ENCODE results near the gene PROSER1. TPM values are rescaled to one million over a fixed set of nuclear protein-coding genes. Genes with fewer than 3 reads are reported as not detected.

Gene PROSER1
- total RNA-seq, 1 donor from 2014 or later = 35.6 TPM

DNA sequence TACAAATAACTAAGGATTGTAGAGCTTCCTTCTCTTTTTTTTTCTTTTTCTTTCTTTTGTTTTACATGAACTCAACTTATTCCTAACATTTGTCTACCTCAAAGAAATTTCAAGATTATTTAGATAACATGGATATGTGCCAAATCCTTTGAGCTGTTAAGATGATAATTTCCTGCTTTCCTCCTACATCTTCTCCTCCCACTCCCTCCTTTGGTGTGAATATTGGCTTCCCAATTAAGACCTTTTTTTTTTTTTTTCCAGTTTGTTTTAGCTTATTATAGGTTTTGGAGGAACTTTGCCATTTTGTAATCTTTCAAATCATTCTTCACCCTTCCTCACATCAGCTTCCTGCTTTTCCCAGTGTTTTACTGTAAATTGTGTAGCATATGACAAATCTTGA lies 10.9 kb upstream of the PROSER1 start:
- Histone ChIP-seq H3K36me3 (peaks cover 40% of the 10 kb centered on the region), H3K27ac (no peak overlapping the region), H3K27me3 (ENCODE audit: low read depth) (no peaks in the 10 kb centered on the region), H3K9me3 (no peaks in the 10 kb centered on the region), H3K4me3 (no peak overlapping the region), H3K4me1 (no peaks in the 10 kb centered on the region)
- DNase-seq (no peak), ATAC-seq (no peak)
- TF ChIP-seq, protein P1, sequence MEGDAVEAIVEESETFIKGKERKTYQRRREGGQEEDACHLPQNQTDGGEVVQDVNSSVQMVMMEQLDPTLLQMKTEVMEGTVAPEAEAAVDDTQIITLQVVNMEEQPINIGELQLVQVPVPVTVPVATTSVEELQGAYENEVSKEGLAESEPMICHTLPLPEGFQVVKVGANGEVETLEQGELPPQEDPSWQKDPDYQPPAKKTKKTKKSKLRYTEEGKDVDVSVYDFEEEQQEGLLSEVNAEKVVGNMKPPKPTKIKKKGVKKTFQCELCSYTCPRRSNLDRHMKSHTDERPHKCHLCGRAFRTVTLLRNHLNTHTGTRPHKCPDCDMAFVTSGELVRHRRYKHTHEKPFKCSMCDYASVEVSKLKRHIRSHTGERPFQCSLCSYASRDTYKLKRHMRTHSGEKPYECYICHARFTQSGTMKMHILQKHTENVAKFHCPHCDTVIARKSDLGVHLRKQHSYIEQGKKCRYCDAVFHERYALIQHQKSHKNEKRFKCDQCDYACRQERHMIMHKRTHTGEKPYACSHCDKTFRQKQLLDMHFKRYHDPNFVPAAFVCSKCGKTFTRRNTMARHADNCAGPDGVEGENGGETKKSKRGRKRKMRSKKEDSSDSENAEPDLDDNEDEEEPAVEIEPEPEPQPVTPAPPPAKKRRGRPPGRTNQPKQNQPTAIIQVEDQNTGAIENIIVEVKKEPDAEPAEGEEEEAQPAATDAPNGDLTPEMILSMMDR (IDR thresholded peaks at IDR 0.05) = no peak
- intact Hi-C loops (cut with DNase I) = no loop called here

DNA sequence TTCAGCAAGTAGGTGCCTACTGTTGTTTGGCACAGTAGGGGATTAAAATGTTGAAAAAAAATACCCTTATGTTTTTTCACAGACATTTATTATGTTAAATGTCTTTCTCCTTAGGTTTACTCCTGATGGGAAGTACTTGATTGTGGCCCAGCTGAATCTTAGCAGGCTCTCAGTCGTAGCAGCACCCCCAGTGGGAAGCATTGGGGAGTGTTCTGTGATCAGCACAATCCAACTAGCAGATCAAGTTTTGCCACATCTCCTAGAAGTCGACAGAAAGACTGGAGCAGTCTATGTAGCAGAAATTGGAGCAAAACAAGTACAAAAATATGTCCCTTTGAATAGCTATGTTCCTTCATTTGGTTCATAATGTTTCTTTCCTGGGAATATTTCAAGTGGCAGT lies 9.7 kb upstream of the PROSER1 start:
- H3K27me3 ChIP-seq (ENCODE audit: low read depth) = no peaks in the 10 kb centered on the region
- no peaks in the 10 kb centered on the region for H3K9me3 ChIP-seq
- H3K27ac ChIP-seq = no peak overlapping the region
- TF ChIP-seq, protein P1 (IDR thresholded peaks at IDR 0.05) = no peak
- DNase-seq = no peak
- no peak for ATAC-seq
- intact Hi-C loops (cut with DNase I) = no loop called here
- H3K4me1 ChIP-seq = no peaks in the 10 kb centered on the region
- H3K4me3 ChIP-seq = no peak overlapping the region
- H3K36me3 ChIP-seq = peaks cover 27% of the 10 kb centered on the region

DNA sequence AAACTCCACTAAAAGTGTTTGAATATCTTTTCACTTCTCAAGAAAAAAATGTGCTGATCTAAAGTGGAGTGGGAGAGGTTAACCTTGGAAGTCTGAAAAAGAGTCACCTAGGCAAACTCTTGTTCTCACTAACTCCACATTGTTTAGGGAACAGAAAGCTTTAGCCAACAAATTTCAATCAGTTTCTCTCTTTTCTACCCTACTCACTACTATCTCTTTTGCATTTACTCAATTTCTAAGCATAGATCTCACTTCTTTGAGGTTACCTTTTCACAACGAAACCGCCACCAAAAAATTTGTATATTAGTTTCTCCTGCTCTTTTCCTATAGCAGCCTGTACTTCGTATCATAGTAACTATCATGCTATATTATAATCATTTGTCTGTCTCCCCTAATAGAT lies 6.6 kb upstream of the PROSER1 start:
- TF ChIP-seq, protein P1 (IDR thresholded peaks at IDR 0.05) = no peak
- intact Hi-C loops (cut with DNase I) = no loop called here
- Histone ChIP-seq H3K4me3 (no peak overlapping the region), H3K27ac (no peak overlapping the region), H3K27me3 (ENCODE audit: low read depth) (no peaks in the 10 kb centered on the region), H3K4me1 (peaks cover 13% of the 10 kb centered on the region), H3K36me3 (peaks cover 24% of the 10 kb centered on the region), H3K9me3 (no peaks in the 10 kb centered on the region)
- DNase-seq = no peak
- no peak for ATAC-seq

DNA sequence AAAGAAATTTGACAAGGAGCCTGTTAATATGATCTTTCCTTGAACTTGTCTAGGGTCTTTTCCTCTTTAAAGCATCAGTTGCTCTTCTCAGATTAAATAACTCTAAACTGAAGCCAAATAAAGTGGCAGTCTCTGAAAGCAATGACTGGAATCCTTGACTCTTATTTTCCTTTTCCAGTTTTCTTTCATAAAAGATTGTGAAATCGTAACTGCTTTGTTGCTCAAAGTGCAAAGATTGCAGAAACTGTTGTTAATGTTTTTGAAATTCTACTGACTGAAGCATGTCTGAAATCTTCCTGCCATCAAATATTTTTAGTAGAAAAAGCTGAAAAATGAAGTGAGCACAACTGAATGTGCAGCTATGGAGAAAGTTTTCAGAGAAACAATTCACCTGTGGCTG lies 2.3 kb upstream of the PROSER1 start:
- TF ChIP-seq, protein P1 (IDR thresholded peaks at IDR 0.05) = no peak
- Histone ChIP-seq H3K36me3 (peaks cover 3% of the 10 kb centered on the region), H3K27ac (no peak overlapping the region), H3K27me3 (ENCODE audit: low read depth) (no peaks in the 10 kb centered on the region), H3K4me3 (peak overlapping the region; percentile 94), H3K9me3 (no peaks in the 10 kb centered on the region), H3K4me1 (peaks cover 36% of the 10 kb centered on the region)
- ATAC-seq = no peak
- intact Hi-C loops (cut with DNase I) = no loop called here
- no peak for DNase-seq

DNA sequence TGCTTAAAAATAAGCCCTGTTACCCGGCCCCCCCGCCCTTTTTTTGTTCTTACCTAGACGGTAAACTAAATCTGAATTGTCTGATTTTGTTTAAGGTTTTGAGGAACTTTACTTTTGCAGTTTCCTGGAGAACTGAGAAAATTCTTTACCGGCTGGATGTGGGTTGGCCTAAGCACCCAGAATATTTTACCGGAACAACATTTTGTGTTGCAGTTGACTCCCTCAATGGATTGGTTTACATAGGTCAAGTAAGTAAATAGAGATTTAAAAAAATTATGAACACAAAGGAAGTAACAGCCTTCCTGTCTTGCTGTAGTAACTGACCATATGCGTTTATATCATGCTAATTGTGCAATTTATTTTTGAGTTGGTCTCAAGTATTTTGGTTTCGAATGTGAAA lies 1.2 kb upstream of the PROSER1 start:
- peaks cover 47% of the 10 kb centered on the region for H3K4me1 ChIP-seq
- no peaks in the 10 kb centered on the region for H3K27me3 ChIP-seq (ENCODE audit: low read depth)
- intact Hi-C loops (cut with DNase I) = no loop called here
- no peaks in the 10 kb centered on the region for H3K36me3 ChIP-seq
- peak overlapping the region; percentile 94 for H3K4me3 ChIP-seq
- H3K9me3 ChIP-seq = no peaks in the 10 kb centered on the region
- ATAC-seq = no peak
- no peak for DNase-seq
- TF ChIP-seq, protein P1 (IDR thresholded peaks at IDR 0.05) = no peak
- H3K27ac ChIP-seq = peak overlapping the region; percentile 93

DNA sequence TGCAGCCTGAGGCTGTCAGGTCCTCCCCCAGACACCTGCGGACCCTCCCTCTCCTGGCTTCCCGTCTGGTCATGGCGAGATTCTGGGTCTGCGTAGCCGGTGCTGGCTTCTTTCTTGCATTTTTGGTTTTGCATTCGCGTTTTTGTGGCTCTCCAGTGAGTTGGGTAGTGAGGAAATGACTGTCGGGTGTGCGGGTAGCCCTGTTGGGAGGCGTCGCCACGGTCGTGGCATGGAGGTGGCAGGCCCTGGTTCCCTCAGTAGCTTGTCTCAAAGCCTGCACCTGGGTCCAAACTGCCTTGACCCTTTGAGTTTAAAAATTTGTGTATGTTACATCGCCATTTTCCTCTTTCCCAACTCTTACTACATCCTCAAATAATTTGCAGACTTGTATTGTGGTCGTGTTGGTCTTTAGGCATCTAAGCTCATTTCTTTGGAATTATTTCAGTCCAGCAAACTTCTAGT lies 711 bp upstream of the PROSER1 start:
- DNase-seq (no peak), ATAC-seq (peak; percentile 33 to 35)
- Histone ChIP-seq H3K4me3 (peak overlapping the region; percentile 94), H3K27ac (peak overlapping the region; percentile 93), H3K4me1 (peaks cover 51% of the 10 kb centered on the region), H3K27me3 (ENCODE audit: low read depth) (no peaks in the 10 kb centered on the region), H3K9me3 (no peaks in the 10 kb centered on the region), H3K36me3 (no peaks in the 10 kb centered on the region)
- intact Hi-C loops (cut with DNase I) = no loop called here
- TF ChIP-seq, protein P1 (IDR thresholded peaks at IDR 0.05) = no peak

All from lower lobe of right lung (tissue), 2 donors.